Measurements from ENCODE around the gene CXCR4. TPM values are rescaled to one million over a fixed set of nuclear protein-coding genes. Genes with fewer than 3 reads are reported as not detected.

Gene CXCR4
- total and polyA plus RNA-seq, 2 donors (not counting 1 experiment from before 2014, with no cell fraction given), result 1,832 to 2,119 TPM

- Mint-ChIP-seq H3K27me3 (no peaks in the 10 kb centered on the region), H3K9me3 (ENCODE audit: insufficient read depth) (no peaks in the 10 kb centered on the region), H3K27ac (peak overlapping the region; percentile 96), H3K4me1 (peaks cover 96% of the 10 kb centered on the region), H3K4me3 (peak overlapping the region; percentile 83)
- Histone ChIP-seq H3K79me2 (ENCODE audit: control insufficient read depth, insufficient read depth, low read length) (peaks cover 16% of the 10 kb centered on the region), H3K4me2 (replicated peaks; ENCODE audit: low read depth, low read length, poor library complexity, severe bottlenecking) (peak overlapping the region; percentile 74), H3K4me1 (ENCODE audit: control insufficient read depth in 2 of 2, insufficient read depth in 2 of 2, low read length in 2 of 2) (peaks cover 94 to 98% of the 10 kb centered on the region in 2 donors), H3K27me3 (replicated peaks in 1 of 4; ENCODE audit: control extremely low read depth in 1 of 4, control insufficient read depth in 3 of 4, insufficient read depth in 4 of 4, low read length in 3 of 4) (no peaks in the 10 kb centered on the region), H4K20me1 (ENCODE audit: control insufficient read depth, insufficient read depth, low read length, poor library complexity, severe bottlenecking) (no peaks in the 10 kb centered on the region), H2AFZ (ENCODE audit: insufficient read depth, low read depth, low read length, poor library complexity, severe bottlenecking) (no peak overlapping the region), H3K27ac (ENCODE audit: low read length in 2 of 2) (peak overlapping the region; percentile 98 to 99), H3K9me3 (ENCODE audit: control extremely low read depth in 1 of 3, control insufficient read depth in 2 of 3, insufficient read depth in 1 of 3, low read length in 2 of 3) (no peaks in the 10 kb centered on the region), H3K36me3 (replicated peaks in 1 of 2; ENCODE audit: control extremely low read depth in 1 of 2, control insufficient read depth in 1 of 2, extremely low read depth in 1 of 2, insufficient read depth in 2 of 2, low read length in 1 of 2) (no peaks in the 10 kb centered on the region), H3K4me3 (ENCODE audit: control extremely low read depth in 1 of 5, extremely low read depth in 1 of 5, insufficient read depth in 1 of 5, low read depth in 2 of 5, low read length in 4 of 5) (peak overlapping the region in 1 of 5 experiments; percentile 29), H3K9ac (ENCODE audit: low read length) (peak overlapping the region; percentile 13)
- intact Hi-C loops (cut with micrococcal nuclease), result loop anchor here (2.0 to 10.0 kb wide), 2 partner anchors 121 to 599 kb away; partner anchors contain the start of genes R3HDM1 and ZRANB3
- 76% methylated on average over 2 of the region's 5 CpGs for WGBS (ENCODE audit: insufficient coverage)
- DNase-seq (no peak), ATAC-seq (ENCODE audit: low read depth) (no peak)
- ChIA-PET CTCF (interaction anchor here (0.9 to 10.8 kb wide), 17 partner anchors 10 to 251 kb away, joined by 3 to 97 read pairs (median 7); no protein-coding TSS in a partner anchor), POLR2A (interaction anchor here (0.7 to 15.5 kb wide), 16 partner anchors 8 to 250 kb away, joined by 3 to 405 read pairs (median 18); partner anchors contain the start of gene CXCR4)
- TF ChIP-seq CTCF (IDR thresholded peaks at IDR 0.05), result no peak
- no peak for TF ChIP-seq EZH2 (IDR thresholded peaks at IDR 0.05; ENCODE audit: borderline replicate concordance, insufficient read depth, low read depth, low read length, poor library complexity, severe bottlenecking)
Observed at GRCh38 chr2:136133586-136133985, 15.6 kb upstream of the CXCR4 start.

GRCh38 chr2:136133176-136133575 is 15.2 kb upstream of the CXCR4 start:
- H3K4me2 ChIP-seq (replicated peaks; ENCODE audit: low read depth, low read length, poor library complexity, severe bottlenecking), result peak overlapping the region; percentile 74
- no peaks in the 10 kb centered on the region for H4K20me1 ChIP-seq (ENCODE audit: control insufficient read depth, insufficient read depth, low read length, poor library complexity, severe bottlenecking)
- intact Hi-C loops (cut with micrococcal nuclease), result loop anchor here (2.0 to 10.0 kb wide), 2 partner anchors 122 to 598 kb away; partner anchors contain the start of genes R3HDM1 and ZRANB3
- H3K9me3 ChIP-seq (ENCODE audit: control extremely low read depth in 1 of 3, control insufficient read depth in 2 of 3, insufficient read depth in 1 of 3, low read length in 2 of 3), result no peaks in the 10 kb centered on the region
- TF ChIP-seq CTCF (IDR thresholded peaks at IDR 0.05), result no peak
- TF ChIP-seq EZH2 (IDR thresholded peaks at IDR 0.05; ENCODE audit: borderline replicate concordance, insufficient read depth, low read depth, low read length, poor library complexity, severe bottlenecking), result no peak
- H3K4me1 ChIP-seq (ENCODE audit: control insufficient read depth in 2 of 2, insufficient read depth in 2 of 2, low read length in 2 of 2), result peaks cover 94 to 98% of the 10 kb centered on the region in 2 donors
- H3K27me3 ChIP-seq (replicated peaks in 1 of 4; ENCODE audit: control extremely low read depth in 1 of 4, control insufficient read depth in 3 of 4, insufficient read depth in 4 of 4, low read length in 3 of 4), result no peaks in the 10 kb centered on the region
- CTCF ChIA-PET, result interaction anchor here (0.6 to 10.8 kb wide), 16 partner anchors 9 to 251 kb away, joined by 3 to 97 read pairs (median 6); no protein-coding TSS in a partner anchor
- peak overlapping the region; percentile 98 to 99 for H3K27ac ChIP-seq (ENCODE audit: low read length in 2 of 2)
- no peaks in the 10 kb centered on the region for H3K36me3 ChIP-seq (replicated peaks in 1 of 2; ENCODE audit: control extremely low read depth in 1 of 2, control insufficient read depth in 1 of 2, extremely low read depth in 1 of 2, insufficient read depth in 2 of 2, low read length in 1 of 2)
- Mint-ChIP-seq H3K9me3 (ENCODE audit: insufficient read depth) (no peaks in the 10 kb centered on the region), H3K4me3 (peak overlapping the region; percentile 83), H3K27me3 (no peaks in the 10 kb centered on the region), H3K27ac (peak overlapping the region; percentile 96), H3K4me1 (peaks cover 95% of the 10 kb centered on the region)
- POLR2A ChIA-PET, result interaction anchor here (0.8 to 15.5 kb wide), 11 partner anchors 9 to 250 kb away, joined by 3 to 405 read pairs (median 39); partner anchors contain the start of gene CXCR4
- no peak overlapping the region for H2AFZ ChIP-seq (ENCODE audit: insufficient read depth, low read depth, low read length, poor library complexity, severe bottlenecking)
- H3K9ac ChIP-seq (ENCODE audit: low read length), result peak overlapping the region; percentile 50
- WGBS (ENCODE audit: insufficient coverage), result 100% methylated on average over 1 of the region's 1 CpG
- H3K79me2 ChIP-seq (ENCODE audit: control insufficient read depth, insufficient read depth, low read length), result peaks cover 18% of the 10 kb centered on the region
- peak overlapping the region in 1 of 5 experiments; percentile 52 for H3K4me3 ChIP-seq (ENCODE audit: control extremely low read depth in 1 of 5, extremely low read depth in 1 of 5, insufficient read depth in 1 of 5, low read depth in 2 of 5, low read length in 4 of 5)
- DNase-seq (peak; percentile 33), ATAC-seq (ENCODE audit: low read depth) (no peak)
